Measurements from ENCODE around the gene POP5.

- no peak for TF ChIP-seq CTCF (IDR thresholded peaks at IDR 0.05; ENCODE audit: low read depth, low read length, missing input control)
- TF ChIP-seq REST (IDR thresholded peaks at IDR 0.05), result no peak
- no peak for TF ChIP-seq JUND (IDR thresholded peaks at IDR 0.05)
- no peak for TF ChIP-seq RAD21 (IDR thresholded peaks at IDR 0.05)
- TF ChIP-seq RXRA (IDR thresholded peaks at IDR 0.05), result no peak
- TF ChIP-seq MAX (IDR thresholded peaks at IDR 0.05), result no peak
Measured at GRCh38 chr12:120599672-120600552, 18.7 kb upstream of the POP5 start.
